ENCODE results near the gene PECR. TPM values are rescaled to one million over a fixed set of nuclear protein-coding genes. Genes with fewer than 3 reads are reported as not detected.

The PECR gene
- 6.1 TPM for total RNA-seq
- long read RNA-seq, transcript PECR-201 (8 exons, 1,853 nt), result major isoform, 8 of 10 reads
- long read RNA-seq, partial matches to known transcripts, result 1 of 10 reads
- long read RNA-seq, other reads (novel, unspliced or antisense), result 1 of 10 reads

GRCh38 chr2:216081487-216082116 is at the start of gene PECR, which contains the start of gene TMEM169:
PECR (minus strand) TSS chr2:216081809; CDS start chr2:216081741, 68 bp downstream.
TMEM169 (plus strand) TSS chr2:216081919; CDS start chr2:216095964, 14,045 bp downstream.
- DNase-seq, result peak; percentile 90
- intact Hi-C loops (cut with micrococcal nuclease), result no loop called here
- ATAC-seq, result peak; percentile 100

DNA sequence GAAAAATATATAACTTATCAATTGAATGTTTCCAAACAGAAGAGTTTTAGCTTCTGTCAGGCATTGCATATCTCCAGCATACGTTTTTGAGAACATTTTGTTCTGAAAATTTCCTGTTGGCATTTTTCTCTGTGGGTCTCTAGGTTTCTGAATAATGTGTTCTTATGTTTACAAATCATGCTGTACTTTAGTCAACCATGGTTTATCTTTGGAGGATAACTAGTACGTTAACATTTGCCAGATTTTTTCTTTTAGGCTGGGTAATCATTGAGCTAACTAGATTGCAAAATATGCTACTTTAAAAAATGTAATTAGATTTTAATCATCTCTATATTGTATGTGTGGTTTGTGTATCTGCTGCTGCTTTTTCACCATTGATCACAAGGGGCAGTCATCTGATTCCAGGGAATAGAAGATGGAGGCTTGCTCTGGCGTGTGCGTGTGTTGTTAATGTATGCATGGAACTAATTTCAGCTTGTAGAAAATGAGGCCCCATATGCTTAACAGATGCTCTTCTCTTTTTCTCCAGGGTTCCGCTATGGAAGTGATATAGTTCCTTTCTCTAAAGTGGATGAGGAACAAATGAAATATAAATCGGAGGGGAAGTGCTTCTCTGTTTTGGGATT is 48.9 kb upstream of the PECR start:
- ATAC-seq, result no peak
- no peak for DNase-seq
- intact Hi-C loops (cut with micrococcal nuclease), result no loop called here

GRCh38 chr2:216126943-216127342 is 45.3 kb upstream of the PECR start:
- intact Hi-C loops (cut with micrococcal nuclease), result no loop called here
- no peak for DNase-seq
- ATAC-seq, result no peak

DNA sequence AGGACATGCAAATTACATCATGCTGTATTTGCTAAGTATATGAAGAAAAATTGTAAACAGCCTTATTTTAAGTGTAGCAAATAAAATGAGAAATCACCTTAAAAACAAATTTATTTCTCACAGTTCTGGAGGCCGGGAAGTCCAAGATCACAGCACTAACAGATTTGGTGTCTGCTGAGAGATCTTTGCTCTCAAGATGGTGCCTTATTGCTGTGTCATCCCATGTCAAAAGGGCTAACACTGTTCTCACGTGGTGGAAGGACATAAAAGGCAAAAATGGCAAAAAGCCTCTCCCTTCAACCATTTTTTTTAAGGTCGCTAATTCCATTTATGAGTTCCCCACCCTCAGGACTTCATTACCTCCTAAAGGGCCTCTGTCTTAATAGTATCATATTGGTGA is 39.6 kb upstream of the PECR start:
- intact Hi-C loops (cut with micrococcal nuclease), result no loop called here
- DNase-seq, result no peak
- ATAC-seq, result no peak

- intact Hi-C loops (cut with micrococcal nuclease), result no loop called here
- DNase-seq (no peak), ATAC-seq (no peak)
Measured at GRCh38 chr2:216119986-216120385, 38.4 kb upstream of the PECR start.

GRCh38 chr2:216119146-216119545 is 37.5 kb upstream of the PECR start:
- ATAC-seq (no peak), DNase-seq (no peak)
- intact Hi-C loops (cut with micrococcal nuclease), result no loop called here

- intact Hi-C loops (cut with micrococcal nuclease), result no loop called here
- ATAC-seq (no peak), DNase-seq (no peak)
Measured at GRCh38 chr2:216118474-216118873, 36.9 kb upstream of the PECR start.

DNA sequence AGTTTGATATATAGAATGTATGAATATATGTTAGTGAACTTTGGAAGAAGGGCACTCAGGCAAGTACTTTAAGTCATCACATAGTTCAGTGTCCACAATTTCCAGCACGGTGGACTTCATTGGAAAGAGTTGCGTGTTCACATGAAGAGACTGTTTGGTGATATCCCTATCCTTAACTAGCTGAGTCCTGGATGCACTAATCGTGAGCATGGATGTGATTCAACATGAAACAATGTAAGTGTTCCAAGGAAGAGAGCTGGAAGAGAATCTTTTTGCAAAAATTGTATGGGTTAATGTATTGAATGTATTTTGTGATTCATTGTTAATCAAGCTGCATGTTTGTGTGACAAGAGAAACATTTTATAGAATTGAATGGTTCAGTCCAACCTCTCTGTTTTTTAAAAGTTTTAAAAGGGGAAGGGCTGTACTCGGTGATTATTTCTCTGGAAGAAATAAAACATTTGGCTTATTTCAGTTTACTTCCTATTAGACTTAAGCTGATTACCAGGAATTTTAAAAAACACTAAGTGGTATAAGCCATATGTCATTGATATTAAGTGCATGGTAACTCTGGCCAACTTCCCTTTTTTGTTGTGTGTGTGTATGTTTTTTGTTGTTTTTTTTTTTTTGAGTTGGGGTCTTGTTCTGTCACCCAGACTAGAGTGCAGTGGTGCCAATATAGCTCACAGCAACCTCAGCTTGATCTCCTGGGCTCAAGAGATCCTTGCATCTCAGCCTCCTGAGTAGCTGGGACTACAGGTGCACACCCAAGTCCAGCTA is 36.1 kb upstream of the PECR start:
- ATAC-seq, result no peak
- DNase-seq, result no peak
- intact Hi-C loops (cut with micrococcal nuclease), result no loop called here

DNA sequence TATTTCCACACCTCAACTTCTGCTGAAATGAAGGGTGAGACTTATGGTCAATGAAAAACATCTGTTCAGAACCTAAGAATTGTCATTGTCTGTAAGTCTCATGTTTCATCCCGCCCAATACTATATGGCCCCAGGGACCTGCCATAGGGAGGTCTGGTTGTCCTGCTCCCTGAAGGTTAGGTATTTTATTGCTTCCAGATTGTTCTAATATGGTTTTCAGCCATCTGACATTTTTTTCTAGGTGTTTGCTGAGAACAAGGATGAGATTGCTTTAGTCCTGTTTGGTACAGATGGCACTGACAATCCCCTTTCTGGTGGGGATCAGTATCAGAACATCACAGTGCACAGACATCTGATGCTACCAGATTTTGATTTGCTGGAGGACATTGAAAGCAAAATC is 34.8 kb upstream of the PECR start:
- ATAC-seq (no peak), DNase-seq (no peak)
- intact Hi-C loops (cut with micrococcal nuclease), result no loop called here

GRCh38 chr2:216114714-216115531 is 33.3 kb upstream of the PECR start:
- peak; percentile 97 for ATAC-seq
- intact Hi-C loops (cut with micrococcal nuclease), result no loop called here
- DNase-seq, result peak; percentile 96

DNA sequence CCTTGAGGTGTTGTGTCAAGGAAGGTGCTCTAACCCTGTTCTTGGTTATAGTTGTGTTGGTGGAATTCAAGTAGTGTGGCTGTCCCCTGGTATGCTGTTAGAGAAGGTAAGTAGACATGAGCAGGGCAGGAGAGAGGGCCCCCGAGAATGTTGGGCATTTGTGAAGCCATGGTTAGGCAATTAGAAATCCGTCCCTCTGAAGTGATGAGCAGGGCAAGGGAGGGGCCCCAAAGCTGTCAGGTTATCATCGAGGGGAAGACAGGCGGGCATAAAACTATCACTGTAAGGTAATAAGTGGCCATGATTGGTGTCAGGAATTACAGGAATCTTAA is 32.7 kb upstream of the PECR start:
- intact Hi-C loops (cut with micrococcal nuclease), result no loop called here
- ATAC-seq (no peak), DNase-seq (no peak)

- ATAC-seq, result no peak
- no peak for DNase-seq
- intact Hi-C loops (cut with micrococcal nuclease), result no loop called here
Measured at GRCh38 chr2:216113572-216113971, 32.0 kb upstream of the PECR start.

DNA sequence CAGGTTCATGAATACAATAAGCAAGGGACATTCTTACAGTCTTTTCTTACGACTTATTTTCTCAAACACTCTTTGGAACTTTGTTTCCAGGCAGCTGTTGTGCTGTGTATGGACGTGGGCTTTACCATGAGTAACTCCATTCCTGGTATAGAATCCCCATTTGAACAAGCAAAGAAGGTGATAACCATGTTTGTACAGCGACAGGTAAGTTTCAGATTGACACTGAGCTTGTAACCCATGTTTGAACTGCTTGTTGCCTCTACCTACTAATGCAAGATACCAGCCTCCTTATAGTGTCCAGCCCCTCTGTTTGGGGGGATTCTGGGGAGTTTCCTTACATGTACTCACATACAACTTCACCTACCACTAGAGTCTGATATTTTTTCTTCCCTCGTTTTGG is 31.3 kb upstream of the PECR start:
- intact Hi-C loops (cut with micrococcal nuclease), result no loop called here
- no peak for ATAC-seq
- no peak for DNase-seq

GRCh38 chr2:216111122-216111521 is 29.5 kb upstream of the PECR start:
- intact Hi-C loops (cut with micrococcal nuclease), result no loop called here
- DNase-seq (no peak), ATAC-seq (no peak)

GRCh38 chr2:216110620-216111019 is 29.0 kb upstream of the PECR start:
- ATAC-seq, result no peak
- DNase-seq, result no peak
- intact Hi-C loops (cut with micrococcal nuclease), result no loop called here

DNA sequence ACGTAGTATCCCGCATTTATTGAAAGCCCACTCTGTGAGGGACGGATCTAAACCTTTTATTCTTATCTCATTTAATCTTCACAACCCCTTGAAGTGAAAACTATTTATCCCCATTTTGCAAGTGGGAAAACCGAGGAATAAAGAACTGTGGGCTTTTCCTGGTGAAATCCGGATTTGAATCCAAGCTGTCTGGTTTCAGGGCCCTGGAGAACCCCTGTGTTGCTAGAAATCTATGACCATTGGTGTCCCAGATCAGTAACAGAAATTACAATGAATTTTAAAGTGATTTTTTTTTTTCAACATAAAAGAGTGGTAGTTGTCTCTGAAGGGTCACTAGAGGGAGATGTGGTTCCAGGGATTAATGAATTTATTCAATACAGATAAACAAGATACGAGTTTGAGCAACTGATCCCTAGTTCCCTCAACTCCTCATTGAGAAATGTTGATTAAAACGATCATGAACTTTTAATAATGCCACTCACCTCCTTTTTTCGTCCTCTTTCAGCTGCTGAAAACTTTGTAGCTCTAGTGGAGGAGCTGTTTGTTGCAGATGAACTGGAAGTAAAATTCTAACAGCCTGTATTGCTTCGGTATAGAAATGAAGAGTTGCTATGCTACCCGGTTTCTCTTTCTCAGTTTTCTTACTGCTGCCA is 28.5 kb upstream of the PECR start:
- no peak for ATAC-seq
- DNase-seq, result no peak
- intact Hi-C loops (cut with micrococcal nuclease), result no loop called here

GRCh38 chr2:216108967-216109921 is 27.6 kb upstream of the PECR start, which contains the start of gene XRCC5:
XRCC5 (plus strand) TSS chr2:216109348; CDS start chr2:216109437, 89 bp downstream.
- peak; percentile 97 for ATAC-seq

More at GRCh38 chr2:216108967-216109921, 27.6 kb upstream of the PECR start, which contains the start of gene XRCC5:
- intact Hi-C loops (cut with micrococcal nuclease), result no loop called here
- peak; percentile 98 for DNase-seq
